AG09309 (cell line): ENCODE measurements around the gene E2F2.

Experiments
- DNase-seq: peaks from one replicate; pipeline ENCODE4 v3.0.0-alpha.2; 2010; ENCODE audit warnings: low read depth
- H3K4me3 ChIP-seq: 2 replicates; pipeline ENCODE4 v1.5.1; 2011; ENCODE audit warnings: mild to moderate bottlenecking, low read depth, low read length, moderate library complexity; ENCODE audit not compliant: control insufficient read depth
- CTCF ChIP-seq: IDR thresholded peaks from 2 replicates; pipeline ENCODE4 v1.5.1; 2011; ENCODE audit warnings: mild to moderate bottlenecking, low read depth, low read length, inconsistent platforms; ENCODE audit not compliant: insufficient read depth, control insufficient read depth; ENCODE audit errors: missing control alignments

Gene E2F2

GRCh38 chr1:23554481-23555269 is 23.6 kb upstream of the E2F2 start:
- DNase-seq: no peak
- peak; percentile 36 for TF ChIP-seq CTCF
- peak overlapping the region; percentile 41 for H3K4me3 ChIP-seq

GRCh38 chr1:23554127-23554480 is 23.1 kb upstream of the E2F2 start:
- TF ChIP-seq CTCF: no peak
- peak overlapping the region; percentile 27 for H3K4me3 ChIP-seq
- no peak for DNase-seq

- no peak for TF ChIP-seq CTCF
- no peak for DNase-seq
- no peak overlapping the region for H3K4me3 ChIP-seq
Measured at GRCh38 chr1:23553231-23554126, 22.4 kb upstream of the E2F2 start.

- no peak for DNase-seq
- H3K4me3 ChIP-seq: no peak overlapping the region
- no peak for TF ChIP-seq CTCF
Measured at GRCh38 chr1:23551849-23552248, 20.8 kb upstream of the E2F2 start.

- H3K4me3 ChIP-seq: no peak overlapping the region
- DNase-seq: no peak
- no peak for TF ChIP-seq CTCF
Measured at GRCh38 chr1:23548704-23549143, 17.7 kb upstream of the E2F2 start.

DNA sequence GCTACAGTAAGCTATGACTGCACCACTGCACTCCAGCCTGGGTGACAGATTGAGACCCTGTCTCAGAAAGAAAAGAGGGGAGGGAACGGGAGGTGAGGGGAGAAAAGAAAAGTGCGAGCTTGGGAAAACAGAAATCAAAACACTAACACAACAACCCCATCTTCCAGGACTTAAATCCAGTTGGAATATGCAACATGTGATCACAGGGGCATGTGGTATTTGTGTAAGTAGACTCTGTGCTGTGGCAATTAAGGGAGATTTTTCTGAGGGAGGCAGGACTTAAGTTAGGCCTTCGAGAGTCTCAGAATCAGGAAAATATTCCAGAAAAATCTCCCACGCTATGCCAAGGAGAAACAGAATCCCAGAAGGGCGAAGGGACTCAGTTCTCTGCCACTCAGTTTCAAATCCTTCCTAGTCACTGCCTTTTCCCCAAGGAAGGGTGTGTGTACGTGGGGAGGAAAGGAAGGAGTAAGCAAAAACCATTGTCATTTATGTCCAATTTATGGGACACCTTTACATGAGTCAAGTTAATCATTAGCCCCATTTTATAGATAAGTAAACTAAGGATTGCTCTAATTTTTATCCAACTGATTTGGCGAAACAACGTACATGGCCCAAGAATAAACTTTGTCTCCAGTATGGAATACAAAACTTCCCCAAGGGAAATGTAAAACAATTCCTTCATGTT is 16.0 kb upstream of the E2F2 start:
- H3K4me3 ChIP-seq: no peak overlapping the region
- DNase-seq: no peak
- no peak for TF ChIP-seq CTCF
